GM21717 (cell line): ENCODE results near the gene STMN1.

ENCODE experiments used
- ATAC-seq: cut with Tn5 transposase; IDR thresholded peaks from one replicate; pipeline ENCODE4 v1.9.1; 2021; ENCODE audit warnings: mild to moderate bottlenecking, moderate library complexity; ENCODE audit not compliant: unreplicated experiment

Gene STMN1

GRCh38 chr1:25871704-25872494 is 34.3 kb downstream of the STMN1 start:
- ATAC-seq = no peak

GRCh38 chr1:25871086-25871703 is 35.0 kb downstream of the STMN1 start:
- no peak for ATAC-seq

GRCh38 chr1:25870614-25871013 is 35.6 kb downstream of the STMN1 start:
- no peak for ATAC-seq

DNA sequence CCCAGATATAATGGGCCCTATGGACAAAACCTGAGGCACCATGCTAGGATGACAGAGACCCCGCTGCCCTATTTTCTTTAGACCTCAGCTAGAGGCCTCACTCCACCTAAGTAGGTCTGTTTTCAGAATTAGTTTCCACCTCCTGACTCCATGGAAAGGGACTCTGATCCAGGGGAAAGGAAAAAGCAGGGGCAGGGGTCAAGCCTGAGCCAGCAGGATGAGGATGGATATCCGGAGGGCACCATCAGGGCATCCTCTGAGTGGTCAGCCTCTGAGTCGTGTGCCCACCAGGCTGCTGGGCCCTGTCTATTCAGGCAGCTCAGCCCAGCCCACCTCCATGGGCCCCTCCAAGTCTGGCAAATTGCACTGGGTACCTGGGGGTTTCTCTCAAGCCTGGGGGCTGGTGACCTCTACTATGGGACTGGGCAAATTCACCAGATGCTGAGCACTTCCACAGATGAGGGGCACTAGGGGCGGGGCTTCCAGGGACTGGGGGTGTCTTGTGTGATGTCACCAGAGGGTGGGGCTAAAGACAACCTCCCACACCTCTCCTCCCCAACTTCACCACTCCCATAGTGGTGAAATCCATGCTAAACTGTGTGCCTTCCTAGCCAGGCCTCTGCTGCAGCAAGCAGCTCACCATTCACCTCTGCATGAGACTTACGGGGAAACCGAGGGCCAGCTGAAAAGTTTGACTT is 36.2 kb downstream of the STMN1 start:
- no peak for ATAC-seq

- no peak for ATAC-seq
Observed at GRCh38 chr1:25867210-25867991, 38.8 kb downstream of the STMN1 start.

DNA sequence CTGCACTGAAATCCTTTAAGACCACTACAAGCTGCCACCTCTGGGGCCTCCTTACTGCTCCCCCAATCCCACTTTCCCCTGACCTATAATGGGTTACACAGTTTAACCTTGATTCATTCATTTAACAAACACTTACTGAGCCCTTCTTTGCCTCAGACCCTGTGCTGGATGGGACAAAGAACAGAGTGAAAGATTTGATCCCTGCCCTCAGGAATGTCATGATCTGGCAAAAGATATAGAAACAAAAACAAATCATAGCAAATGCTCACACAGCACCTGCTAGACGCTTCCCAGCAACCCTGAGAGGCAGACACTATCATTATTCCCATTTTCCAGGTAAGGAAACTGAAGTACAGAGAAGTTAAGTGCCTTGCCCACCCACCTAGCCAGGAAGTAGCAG is 39.9 kb downstream of the STMN1 start:
- ATAC-seq = no peak

DNA sequence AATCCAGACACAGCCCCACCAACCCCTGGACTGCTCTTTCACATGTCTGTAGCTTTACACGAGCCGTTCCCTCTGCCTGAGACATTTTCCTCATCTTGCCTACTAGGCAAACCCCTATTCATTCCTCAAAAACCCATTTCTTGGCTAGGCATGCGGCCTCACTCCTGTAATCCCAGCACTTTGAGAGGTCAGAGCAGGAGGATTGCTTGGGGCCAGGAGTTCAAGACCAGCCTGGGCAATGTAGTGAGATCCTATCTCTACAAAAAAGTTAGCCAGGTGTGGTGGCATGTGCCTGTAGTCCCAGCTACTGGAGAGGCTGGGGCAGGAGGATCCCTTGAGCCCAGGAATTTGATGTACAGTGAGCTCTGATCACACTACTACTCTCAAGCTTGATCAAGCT is 41.8 kb downstream of the STMN1 start:
- no peak for ATAC-seq

DNA sequence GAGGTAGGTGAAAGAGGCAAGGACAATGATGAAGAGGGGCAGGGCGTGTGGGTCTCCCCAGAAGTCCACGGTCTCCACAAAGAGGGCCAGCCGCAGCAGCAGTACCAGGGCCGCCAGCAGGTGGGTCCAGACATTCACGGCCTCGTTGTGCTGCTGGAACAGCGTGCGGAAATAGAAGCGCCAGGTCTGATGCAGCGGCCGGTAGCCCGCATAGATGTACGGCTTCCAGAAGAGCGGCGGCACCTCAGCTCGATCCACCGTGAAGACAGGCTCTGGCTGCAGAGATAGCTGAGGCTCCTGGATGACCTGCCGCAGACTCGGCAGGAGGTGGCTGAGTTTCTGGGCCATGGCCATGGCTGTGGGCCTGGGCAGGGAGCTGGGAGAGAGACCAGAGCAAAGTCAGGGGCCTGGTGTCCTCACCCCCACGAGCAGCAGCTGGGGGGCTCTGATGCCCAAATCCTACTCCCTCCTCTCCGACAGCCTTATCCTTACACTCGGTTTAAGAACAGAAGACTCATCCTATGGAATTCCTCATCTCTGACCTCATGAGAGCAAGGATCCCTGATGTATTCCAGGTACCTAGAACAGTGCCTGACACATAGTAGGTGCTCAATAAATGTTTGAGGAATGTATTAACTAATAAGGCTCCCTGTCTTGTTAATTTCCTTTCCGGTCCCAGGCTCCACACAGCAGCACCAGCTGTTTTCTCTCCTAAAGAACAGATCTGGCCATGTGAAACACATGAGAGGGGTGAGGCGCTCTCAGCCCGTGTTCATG is 42.5 kb downstream of the STMN1 start:
- ATAC-seq = no peak

DNA sequence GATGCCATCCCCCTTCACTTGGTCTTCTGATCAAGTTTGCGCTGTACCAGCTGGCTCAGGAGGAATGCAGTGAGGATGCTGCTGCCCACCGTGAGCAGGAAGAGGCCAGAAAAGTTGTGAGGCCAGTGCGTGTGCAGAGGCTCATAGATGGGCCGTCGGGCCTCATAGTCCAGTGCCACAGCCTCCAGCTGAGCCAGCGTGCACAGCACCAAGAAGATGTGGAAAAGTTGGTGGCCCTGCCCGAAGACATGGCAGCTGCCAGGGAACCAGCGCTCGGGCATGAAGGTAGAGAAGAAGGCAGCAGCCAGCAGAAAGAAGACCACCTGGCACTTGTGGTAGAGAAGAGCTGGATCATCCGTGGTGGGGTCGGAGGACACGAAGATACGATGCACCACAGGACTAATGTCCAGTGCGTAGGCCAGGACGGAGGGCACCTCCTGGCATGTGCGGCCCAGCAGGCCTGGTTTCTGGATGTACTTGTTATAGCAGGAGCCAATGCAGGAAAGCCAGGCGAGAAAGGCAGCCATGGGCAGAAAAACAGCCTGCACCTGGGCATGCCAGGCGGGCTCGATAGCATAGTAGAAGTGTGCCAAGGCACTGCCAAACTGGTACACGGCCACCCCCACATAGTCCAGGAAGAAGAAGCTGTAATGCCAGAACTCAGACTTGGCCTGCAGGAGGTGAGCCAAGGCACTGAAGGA is 43.3 kb downstream of the STMN1 start:
- no peak for ATAC-seq

GRCh38 chr1:25861316-25862286 is 44.6 kb downstream of the STMN1 start:
- no peak for ATAC-seq

- peak; percentile 78 for ATAC-seq
Observed at GRCh38 chr1:25858906-25859789, 47.1 kb downstream of the STMN1 start, which contains the start of gene AUNIP. AUNIP (minus strand) TSS chr1:25859457; CDS start chr1:25859357, 100 bp downstream.

DNA sequence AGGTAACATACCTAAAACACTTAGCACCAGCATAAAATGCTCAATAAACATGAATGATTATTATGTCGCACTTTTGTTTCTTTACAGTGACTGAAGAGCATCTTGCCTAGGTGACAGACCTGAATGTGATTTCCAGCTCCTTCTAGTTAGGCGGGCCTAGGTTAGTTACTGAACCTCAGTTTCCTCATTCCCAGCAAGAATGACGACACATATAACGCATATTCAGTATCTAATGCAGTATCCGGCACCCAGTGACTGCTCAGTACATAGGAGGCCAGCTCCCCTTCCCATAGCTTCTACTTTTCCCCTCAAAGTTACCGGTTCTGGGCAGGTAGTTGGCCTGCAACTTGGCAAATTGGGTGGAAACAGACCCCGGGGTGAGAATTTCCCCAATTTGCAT is 47.7 kb downstream of the STMN1 start:
- ATAC-seq = no peak

DNA sequence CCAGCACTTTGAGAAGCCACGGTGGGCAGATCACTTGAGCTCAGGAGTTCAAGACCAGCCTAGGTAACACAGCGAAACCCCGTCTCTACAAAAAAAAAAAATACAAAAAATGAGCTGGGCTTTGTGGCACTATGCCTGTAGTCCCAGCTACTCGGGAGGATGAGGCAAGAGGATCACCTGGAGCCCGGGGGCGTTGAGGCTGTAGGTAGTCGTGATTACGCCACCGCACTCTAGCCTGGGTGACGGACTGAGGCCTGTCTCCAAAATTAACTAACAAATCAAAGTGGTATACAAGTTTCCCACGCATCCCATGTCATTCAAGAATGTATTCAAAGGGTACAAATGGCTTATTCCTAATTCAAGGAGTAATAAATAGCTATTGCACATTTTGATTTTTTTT is 49.4 kb downstream of the STMN1 start:
- no peak for ATAC-seq

DNA sequence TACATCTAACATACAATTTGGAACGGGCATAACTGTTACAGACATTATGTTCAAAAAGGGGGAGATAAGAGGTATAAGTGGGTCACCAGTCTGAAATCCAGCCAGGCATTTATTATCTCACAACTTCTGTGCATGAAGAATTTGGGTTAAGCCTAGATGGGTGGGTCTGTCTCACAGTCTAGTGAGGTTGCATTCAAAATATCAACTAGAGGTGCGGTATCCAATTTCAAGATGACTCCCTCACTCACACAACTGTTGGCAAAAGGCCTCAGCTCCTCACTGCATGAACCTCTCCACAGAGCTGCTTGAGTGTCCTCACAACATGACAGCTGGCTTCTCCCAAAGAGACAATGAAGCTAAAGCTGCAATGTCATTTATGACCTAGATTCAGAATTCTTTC is 51.7 kb downstream of the STMN1 start:
- no peak for ATAC-seq
